ENCODE results near the gene TMPRSS7. TPM values are rescaled to one million over a fixed set of nuclear protein-coding genes. Genes with fewer than 3 reads are reported as not detected.

The TMPRSS7 gene
- total RNA-seq, 1 experiment from 2014 or later = not detected

DNA sequence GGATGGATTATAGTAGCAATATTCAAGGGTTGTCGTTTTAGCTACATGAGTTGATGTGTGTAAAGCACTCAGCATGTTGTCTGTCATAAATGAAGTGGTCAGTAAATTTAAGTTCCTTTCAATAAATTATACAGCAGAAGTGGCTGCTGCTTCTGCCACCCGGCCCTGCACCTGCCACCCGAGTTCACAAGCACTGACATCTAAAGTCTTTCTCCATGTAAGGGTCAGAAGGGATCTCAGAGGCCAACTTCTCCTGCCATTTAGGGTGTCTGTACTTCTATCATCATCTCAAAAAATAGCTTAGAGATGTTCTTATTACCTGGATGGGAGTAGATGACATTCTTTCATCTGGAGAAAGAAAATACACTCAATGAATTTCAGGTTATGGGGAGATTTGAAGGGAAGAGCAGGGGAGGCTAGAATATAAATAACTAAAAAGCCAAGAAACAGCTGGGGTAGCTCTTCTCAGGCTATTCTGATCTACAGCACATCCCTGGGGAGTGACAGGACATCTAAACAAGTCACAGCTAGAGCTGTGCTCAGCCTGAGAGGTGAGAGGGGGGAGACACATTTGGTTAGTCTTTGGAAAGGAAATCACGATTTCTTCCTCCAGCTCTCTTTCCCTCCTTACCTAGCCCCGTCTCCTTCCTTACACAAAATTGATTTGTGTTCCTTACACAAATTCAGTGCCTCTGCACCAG lies 90.5 kb downstream of the TMPRSS7 start:
- no peak overlapping the region for H3K27ac ChIP-seq (ENCODE audit: low read length)
- no peak for DNase-seq (ENCODE audit: low read depth, low spot score)
- POLR2A ChIA-PET = no interaction called here
- BruUV-seq (replicated peaks) = no TSS peak
- in situ Hi-C loops (cut with HindIII; ENCODE audit: low pct_unique_long_range_greater_than_20kb, low sequenced_read_pairs) (no loop called here), intact Hi-C loops (cut with micrococcal nuclease; ENCODE audit: unreplicated experiment) (no loop called here)
- no peak for ATAC-seq
- no peak for TF ChIP-seq SIN3A (IDR thresholded peaks at IDR 0.05; ENCODE audit: borderline replicate concordance, insufficient read depth, low read depth, low read length)
- no peak for TF ChIP-seq TCF7L2 (IDR thresholded peaks at IDR 0.05; ENCODE audit: low read depth, low read length)
- TF ChIP-seq, protein P1, sequence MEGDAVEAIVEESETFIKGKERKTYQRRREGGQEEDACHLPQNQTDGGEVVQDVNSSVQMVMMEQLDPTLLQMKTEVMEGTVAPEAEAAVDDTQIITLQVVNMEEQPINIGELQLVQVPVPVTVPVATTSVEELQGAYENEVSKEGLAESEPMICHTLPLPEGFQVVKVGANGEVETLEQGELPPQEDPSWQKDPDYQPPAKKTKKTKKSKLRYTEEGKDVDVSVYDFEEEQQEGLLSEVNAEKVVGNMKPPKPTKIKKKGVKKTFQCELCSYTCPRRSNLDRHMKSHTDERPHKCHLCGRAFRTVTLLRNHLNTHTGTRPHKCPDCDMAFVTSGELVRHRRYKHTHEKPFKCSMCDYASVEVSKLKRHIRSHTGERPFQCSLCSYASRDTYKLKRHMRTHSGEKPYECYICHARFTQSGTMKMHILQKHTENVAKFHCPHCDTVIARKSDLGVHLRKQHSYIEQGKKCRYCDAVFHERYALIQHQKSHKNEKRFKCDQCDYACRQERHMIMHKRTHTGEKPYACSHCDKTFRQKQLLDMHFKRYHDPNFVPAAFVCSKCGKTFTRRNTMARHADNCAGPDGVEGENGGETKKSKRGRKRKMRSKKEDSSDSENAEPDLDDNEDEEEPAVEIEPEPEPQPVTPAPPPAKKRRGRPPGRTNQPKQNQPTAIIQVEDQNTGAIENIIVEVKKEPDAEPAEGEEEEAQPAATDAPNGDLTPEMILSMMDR (IDR thresholded peaks at IDR 0.05) = no peak
- TF ChIP-seq, protein P2, sequence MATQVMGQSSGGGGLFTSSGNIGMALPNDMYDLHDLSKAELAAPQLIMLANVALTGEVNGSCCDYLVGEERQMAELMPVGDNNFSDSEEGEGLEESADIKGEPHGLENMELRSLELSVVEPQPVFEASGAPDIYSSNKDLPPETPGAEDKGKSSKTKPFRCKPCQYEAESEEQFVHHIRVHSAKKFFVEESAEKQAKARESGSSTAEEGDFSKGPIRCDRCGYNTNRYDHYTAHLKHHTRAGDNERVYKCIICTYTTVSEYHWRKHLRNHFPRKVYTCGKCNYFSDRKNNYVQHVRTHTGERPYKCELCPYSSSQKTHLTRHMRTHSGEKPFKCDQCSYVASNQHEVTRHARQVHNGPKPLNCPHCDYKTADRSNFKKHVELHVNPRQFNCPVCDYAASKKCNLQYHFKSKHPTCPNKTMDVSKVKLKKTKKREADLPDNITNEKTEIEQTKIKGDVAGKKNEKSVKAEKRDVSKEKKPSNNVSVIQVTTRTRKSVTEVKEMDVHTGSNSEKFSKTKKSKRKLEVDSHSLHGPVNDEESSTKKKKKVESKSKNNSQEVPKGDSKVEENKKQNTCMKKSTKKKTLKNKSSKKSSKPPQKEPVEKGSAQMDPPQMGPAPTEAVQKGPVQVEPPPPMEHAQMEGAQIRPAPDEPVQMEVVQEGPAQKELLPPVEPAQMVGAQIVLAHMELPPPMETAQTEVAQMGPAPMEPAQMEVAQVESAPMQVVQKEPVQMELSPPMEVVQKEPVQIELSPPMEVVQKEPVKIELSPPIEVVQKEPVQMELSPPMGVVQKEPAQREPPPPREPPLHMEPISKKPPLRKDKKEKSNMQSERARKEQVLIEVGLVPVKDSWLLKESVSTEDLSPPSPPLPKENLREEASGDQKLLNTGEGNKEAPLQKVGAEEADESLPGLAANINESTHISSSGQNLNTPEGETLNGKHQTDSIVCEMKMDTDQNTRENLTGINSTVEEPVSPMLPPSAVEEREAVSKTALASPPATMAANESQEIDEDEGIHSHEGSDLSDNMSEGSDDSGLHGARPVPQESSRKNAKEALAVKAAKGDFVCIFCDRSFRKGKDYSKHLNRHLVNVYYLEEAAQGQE (IDR thresholded peaks at IDR 0.05; ENCODE audit: insufficient read depth in 1 of 2, low read depth in 2 of 2, low read length in 1 of 2) = no peak
- no peak for TF ChIP-seq POLR2AphosphoS5 (IDR thresholded peaks at IDR 0.05; ENCODE audit: low read depth, low read length)
- no peak overlapping the region for H3K4me3 ChIP-seq (ENCODE audit: low read depth in 2 of 2, low read length in 2 of 2)
- H3K4me1 ChIP-seq (ENCODE audit: control insufficient read depth, insufficient read depth, low read length) = no peaks in the 10 kb centered on the region; the same call in 1 of the 2 replicates
- H3K27me3 ChIP-seq (ENCODE audit: control insufficient read depth, insufficient read depth, low read length) = no peaks in the 10 kb centered on the region
- no peaks in the 10 kb centered on the region for H3K36me3 ChIP-seq (ENCODE audit: control insufficient read depth, insufficient read depth, low read length)
- H3K9me3 ChIP-seq (ENCODE audit: control insufficient read depth, insufficient read depth, low read depth, low read length) = no peaks in the 10 kb centered on the region
- CTCF ChIA-PET = no interaction called here

DNA sequence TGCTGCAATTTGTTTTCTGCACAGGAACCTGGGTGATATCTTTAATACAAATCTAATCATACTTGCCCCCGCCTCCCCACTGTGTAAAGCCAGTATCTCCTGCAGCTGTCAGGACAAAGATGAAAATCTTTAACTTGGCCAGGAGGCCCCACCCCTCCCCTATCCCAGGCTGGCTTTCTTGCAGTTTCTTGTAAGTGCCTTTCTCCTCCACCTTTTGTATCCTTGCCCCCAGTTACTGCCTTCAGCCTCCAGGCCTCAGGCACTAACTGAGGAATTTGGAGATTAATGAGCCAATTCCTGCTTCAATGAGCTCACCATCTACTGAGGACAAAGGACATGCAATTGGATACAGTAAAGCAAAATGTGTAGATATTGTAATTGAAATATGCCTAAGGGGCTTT lies 92.0 kb downstream of the TMPRSS7 start:
- in situ Hi-C loops (cut with HindIII; ENCODE audit: low pct_unique_long_range_greater_than_20kb, low sequenced_read_pairs) = no loop called here

More for the DNA sequence above, 92.0 kb downstream of the TMPRSS7 start:
- ATAC-seq (no peak; the same call in 1 of the 2 replicates), DNase-seq (ENCODE audit: low read depth, low spot score) (no peak)
- H3K27ac ChIP-seq (ENCODE audit: low read length) = no peak overlapping the region
- no peak overlapping the region for H3K4me3 ChIP-seq (ENCODE audit: low read depth in 2 of 2, low read length in 2 of 2)
- intact Hi-C loops (cut with micrococcal nuclease; ENCODE audit: unreplicated experiment) = no loop called here
- no peaks in the 10 kb centered on the region for H3K9me3 ChIP-seq (ENCODE audit: control insufficient read depth, insufficient read depth, low read depth, low read length)
- ChIA-PET POLR2A (no interaction called here), CTCF (no interaction called here)
- no peaks in the 10 kb centered on the region for H3K36me3 ChIP-seq (ENCODE audit: control insufficient read depth, insufficient read depth, low read length)
- TF ChIP-seq TCF7L2 (IDR thresholded peaks at IDR 0.05; ENCODE audit: low read depth, low read length) = no peak
- TF ChIP-seq, protein P2 (IDR thresholded peaks at IDR 0.05; ENCODE audit: insufficient read depth in 1 of 2, low read depth in 2 of 2, low read length in 1 of 2) = no peak
- TF ChIP-seq, protein P1 (IDR thresholded peaks at IDR 0.05) = no peak
- BruUV-seq (replicated peaks) = no TSS peak
- H3K4me1 ChIP-seq (ENCODE audit: control insufficient read depth, insufficient read depth, low read length) = no peaks in the 10 kb centered on the region; the same call in 1 of the 2 replicates
- no peaks in the 10 kb centered on the region for H3K27me3 ChIP-seq (ENCODE audit: control insufficient read depth, insufficient read depth, low read length)
